Measurements from ENCODE around the gene FAM217B. TPM values are rescaled to one million over a fixed set of nuclear protein-coding genes. Genes with fewer than 3 reads are reported as not detected.

Gene FAM217B
- total RNA-seq, 2 donors from 2014 or later: 18.2 to 20.4 TPM

GRCh38 chr20:59993736-59994430, 53.7 kb downstream of the FAM217B start:
- DNase-seq: no peak
- Mint-ChIP-seq H3K9me3 (no peaks in the 10 kb centered on the region), H3K4me1 (ENCODE audit: low read depth) (peaks cover 5% of the 10 kb centered on the region), H3K27ac (no peak overlapping the region), H3K27me3 (ENCODE audit: low read depth) (no peaks in the 10 kb centered on the region), H3K36me3 (ENCODE audit: insufficient read depth in 2 of 2) (peaks cover 0 to 2% of the 10 kb centered on the region in 2 donors), H3K4me3 (no peak overlapping the region)
- ATAC-seq (replicated peaks in 1 of 2): no peak

GRCh38 chr20:59994697-59995122, 54.5 kb downstream of the FAM217B start:
- ATAC-seq (replicated peaks in 1 of 2) (no peak), DNase-seq (no peak)
- H3K4me1 Mint-ChIP-seq (ENCODE audit: low read depth): peaks cover 5% of the 10 kb centered on the region
- no peak overlapping the region for H3K27ac Mint-ChIP-seq
- no peak overlapping the region for H3K4me3 Mint-ChIP-seq
- peaks cover 0 to 2% of the 10 kb centered on the region in 2 donors for H3K36me3 Mint-ChIP-seq (ENCODE audit: insufficient read depth in 2 of 2)
- H3K9me3 Mint-ChIP-seq: no peaks in the 10 kb centered on the region
- no peaks in the 10 kb centered on the region for H3K27me3 Mint-ChIP-seq (ENCODE audit: low read depth)

- ATAC-seq (replicated peaks in 1 of 2) (no peak), DNase-seq (no peak)
- H3K36me3 Mint-ChIP-seq (ENCODE audit: insufficient read depth in 2 of 2): peaks cover 0 to 2% of the 10 kb centered on the region in 2 donors
- no peaks in the 10 kb centered on the region for H3K27me3 Mint-ChIP-seq (ENCODE audit: low read depth)
- H3K4me3 Mint-ChIP-seq: no peak overlapping the region
- peaks cover 5% of the 10 kb centered on the region for H3K4me1 Mint-ChIP-seq (ENCODE audit: low read depth)
- H3K9me3 Mint-ChIP-seq: no peaks in the 10 kb centered on the region
- H3K27ac Mint-ChIP-seq: no peak overlapping the region
These were observed 55.9 kb downstream of the FAM217B start for GRCh38 chr20:59996108-59996507.

- Mint-ChIP-seq H3K27ac (no peak overlapping the region), H3K4me1 (ENCODE audit: low read depth) (peaks cover 5% of the 10 kb centered on the region), H3K27me3 (ENCODE audit: low read depth) (no peaks in the 10 kb centered on the region), H3K9me3 (no peaks in the 10 kb centered on the region), H3K4me3 (no peak overlapping the region), H3K36me3 (ENCODE audit: insufficient read depth in 2 of 2) (peaks cover 0 to 2% of the 10 kb centered on the region in 2 donors)
- DNase-seq (no peak), ATAC-seq (replicated peaks in 1 of 2) (no peak)
These were observed 57.7 kb downstream of the FAM217B start for GRCh38 chr20:59997896-59998295.

Other genes starting within 250 kb of the FAM217B start
- gene SYCP2, start 6.8 kb upstream of the FAM217B start, total RNA-seq: 10 to 100 TPM in 1 of 2 donors, 1 to 10 TPM in 1; 5.0 to 11.9 TPM
- gene PPP1R3D, start 84 bp upstream of the FAM217B start, total RNA-seq: 1 to 10 TPM; 5.7 to 6.2 TPM
- gene CDH26, start 18.0 kb downstream of the FAM217B start, total RNA-seq: 1 to 10 TPM; 2.4 to 3.1 TPM

Data from activated T-cell treated with anti-CD3 and anti-CD28 coated beads, Interleukin-2, amount 50 U/mL, for 72 hours (primary cell).